ENCODE results near the gene ANKRA2. TPM values are rescaled to one million over a fixed set of nuclear protein-coding genes. Genes with fewer than 3 reads are reported as not detected.

ANKRA2 gene
- total and polyA plus RNA-seq, 2 of the 4 experiments (the other 2 are of a cell fraction): 10.8 to 12.5 TPM

- no peaks in the 10 kb centered on the region for H3K36me3 ChIP-seq (ENCODE audit: control insufficient read depth, insufficient read depth, low read length)
- no peak for TF ChIP-seq CHD1 (IDR thresholded peaks at IDR 0.05; ENCODE audit: low read depth, low read length)
- no peak for TF ChIP-seq BHLHE40 (IDR thresholded peaks at IDR 0.05; ENCODE audit: low read depth, low read length)
- no peak for TF ChIP-seq MAZ (IDR thresholded peaks at IDR 0.05; ENCODE audit: borderline replicate concordance, low read depth, low read length)
- TF ChIP-seq ELK1 (IDR thresholded peaks at IDR 0.05; ENCODE audit: borderline replicate concordance, low read depth, low read length): no peak
- no peak for TF ChIP-seq MAFK (IDR thresholded peaks at IDR 0.05; ENCODE audit: low read depth, low read length)
- no peak for TF ChIP-seq USF2 (IDR thresholded peaks at IDR 0.05; ENCODE audit: low read depth, low read length)
- no peak for TF ChIP-seq CEBPB (IDR thresholded peaks at IDR 0.05; ENCODE audit: low read depth, low read length)
- no peak for TF ChIP-seq CTCF (conservative IDR thresholded peaks at IDR 0.05; ENCODE audit: low read depth, low read length)
- H3K4me3 ChIP-seq (ENCODE audit: insufficient read depth, low read depth, low read length): no peak overlapping the region
- H3K14ac ChIP-seq (replicated peaks; ENCODE audit: low read depth, low read length): no peak overlapping the region
- H3K9me3 ChIP-seq (ENCODE audit: control insufficient read depth, insufficient read depth, low read length): no peaks in the 10 kb centered on the region
- no peak overlapping the region for H3K4me2 ChIP-seq (ENCODE audit: low read depth, low read length)
- H3K79me1 ChIP-seq (ENCODE audit: low read depth in 1 of 2, low read length in 2 of 2): no peaks in the 10 kb centered on the region
- H2AK5ac ChIP-seq (ENCODE audit: low read depth, low read length): peak overlapping the region; percentile 16; the same call in 1 of the 2 replicates
- no peak overlapping the region for H2AFZ ChIP-seq (replicated peaks; ENCODE audit: low read length, poor library complexity)
- no peaks in the 10 kb centered on the region for H3K27me3 ChIP-seq (ENCODE audit: control insufficient read depth, insufficient read depth, low read length)
- peaks cover 15% of the 10 kb centered on the region for H3K9me1 ChIP-seq (ENCODE audit: insufficient read depth, low read length)
- no peak overlapping the region for H4K8ac ChIP-seq (ENCODE audit: low read depth in 2 of 2, low read length in 2 of 2)
- in situ Hi-C loops (cut with MboI; ENCODE audit: low sequenced_read_pairs): no loop called here
- no TSS peak for BruUV-seq (replicated peaks)
- ATAC-seq (ENCODE audit: low read depth) (no peak), DNase-seq (no peak)
- no peak overlapping the region for H4K5ac ChIP-seq (ENCODE audit: low read depth, low read length)
- CTCF ChIA-PET: no interaction called here
- no peak overlapping the region for H3K23ac ChIP-seq (ENCODE audit: low read depth, low read length)
- intact Hi-C loops (cut with micrococcal nuclease): no loop called here
- peaks cover 12% of the 10 kb centered on the region for H3K4me1 ChIP-seq (ENCODE audit: control insufficient read depth, insufficient read depth, low read length)
- WGBS, 2 experiments (ENCODE audit: extremely low coverage in 2 of 2, insufficient read length in 1 of 2): 83% methylated on average over 3 of the region's 9 CpGs; no CpG with 5 or more reads in 1 of the 2 experiments
- H4K20me1 ChIP-seq (ENCODE audit: insufficient read depth, low read length): no peaks in the 10 kb centered on the region
- H3K9ac ChIP-seq (ENCODE audit: low read depth, low read length): no peak overlapping the region
- no peak overlapping the region for H2BK15ac ChIP-seq (ENCODE audit: low read depth, low read length)
- H2BK20ac ChIP-seq (ENCODE audit: low read depth, low read length): no peak overlapping the region
- dilution Hi-C loops (cut with HindIII; ENCODE audit: low sequenced_read_pairs, unreplicated experiment): no loop called here
- no peak overlapping the region for H3K18ac ChIP-seq (ENCODE audit: low read depth, low read length)
- no peak overlapping the region for H3K27ac ChIP-seq (ENCODE audit: insufficient read depth, low read length)
- H4K91ac ChIP-seq (ENCODE audit: insufficient read depth, low read depth, low read length): no peak overlapping the region
- H3K56ac ChIP-seq (ENCODE audit: extremely low read depth, insufficient read depth, low read length): no peak overlapping the region
- POLR2A ChIA-PET (ENCODE audit: unreplicated experiment): no interaction called here
- H2AK9ac ChIP-seq (replicated peaks; ENCODE audit: low read depth, low read length, poor library complexity): no peak overlapping the region
- no peak overlapping the region; the same call in 1 of the 2 replicates for H2BK120ac ChIP-seq (ENCODE audit: low read depth, low read length)
- no peak overlapping the region for H2BK5ac ChIP-seq (ENCODE audit: low read depth, low read length, poor library complexity, severe bottlenecking)
- H3K4ac ChIP-seq (ENCODE audit: low read depth, low read length): no peak overlapping the region
These were observed 20.7 kb downstream of the ANKRA2 start for GRCh38 chr5:73544429-73545402.
